NAMALWA (cell line): ENCODE data around the gene FBXL16.

ENCODE experiments used
- DNase-seq: peaks from one replicate; pipeline ENCODE4 v3.0.0-alpha.2; 2015; ENCODE audit warnings: low spot score

The FBXL16 gene

GRCh38 chr16:676913-677312 is 28.7 kb downstream of the FBXL16 start:
- no peak for DNase-seq

DNA sequence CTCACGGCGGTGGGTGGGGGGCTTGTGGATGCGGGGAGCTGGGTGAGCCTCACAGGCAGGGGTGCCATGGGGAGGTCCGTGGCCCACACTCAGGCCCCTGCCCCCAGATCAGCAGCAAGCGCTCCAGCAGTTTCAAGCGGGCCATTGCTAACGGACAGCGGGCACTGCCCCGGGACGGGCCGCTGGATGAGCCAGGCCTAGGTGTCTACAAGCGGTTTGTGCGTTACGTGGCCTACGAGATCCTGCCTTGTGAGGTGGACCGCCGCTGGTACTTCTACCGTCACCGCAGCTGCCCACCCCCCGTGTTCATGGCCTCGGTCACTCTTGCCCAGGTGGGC is 29.1 kb downstream of the FBXL16 start:
- DNase-seq = no peak

DNA sequence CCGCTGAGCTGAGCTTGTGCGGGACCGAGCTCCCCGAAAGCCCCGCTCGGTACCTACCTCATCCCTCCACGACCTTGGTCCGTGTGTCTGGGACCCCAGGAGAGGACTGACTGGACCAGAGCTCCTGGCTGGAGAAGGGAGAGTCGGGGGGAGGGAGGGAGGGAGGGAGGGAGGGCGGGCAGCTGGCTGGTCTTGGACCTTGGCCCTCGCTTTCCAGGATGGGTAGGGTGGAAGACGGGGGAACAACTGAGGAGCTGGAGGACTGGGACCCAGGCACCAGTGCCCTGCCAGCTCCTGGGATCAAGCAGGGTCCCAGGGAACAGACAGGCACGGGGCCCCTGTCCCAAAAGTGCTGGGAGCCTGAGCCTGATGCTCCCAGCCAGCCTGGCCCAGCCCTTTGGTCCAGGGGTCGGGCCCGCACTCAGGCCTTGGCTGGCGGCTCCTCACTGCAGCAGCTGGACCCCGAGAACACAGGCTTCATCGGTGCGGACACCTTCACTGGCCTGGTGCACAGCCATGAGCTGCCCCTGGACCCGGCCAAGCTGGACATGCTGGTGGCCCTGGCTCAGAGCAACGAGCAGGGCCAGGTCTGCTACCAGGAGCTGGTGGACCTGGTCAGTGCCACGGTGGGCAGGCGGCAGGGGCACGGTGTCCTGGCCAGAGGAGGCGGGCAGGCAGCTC is 29.6 kb downstream of the FBXL16 start:
- DNase-seq = no peak

DNA sequence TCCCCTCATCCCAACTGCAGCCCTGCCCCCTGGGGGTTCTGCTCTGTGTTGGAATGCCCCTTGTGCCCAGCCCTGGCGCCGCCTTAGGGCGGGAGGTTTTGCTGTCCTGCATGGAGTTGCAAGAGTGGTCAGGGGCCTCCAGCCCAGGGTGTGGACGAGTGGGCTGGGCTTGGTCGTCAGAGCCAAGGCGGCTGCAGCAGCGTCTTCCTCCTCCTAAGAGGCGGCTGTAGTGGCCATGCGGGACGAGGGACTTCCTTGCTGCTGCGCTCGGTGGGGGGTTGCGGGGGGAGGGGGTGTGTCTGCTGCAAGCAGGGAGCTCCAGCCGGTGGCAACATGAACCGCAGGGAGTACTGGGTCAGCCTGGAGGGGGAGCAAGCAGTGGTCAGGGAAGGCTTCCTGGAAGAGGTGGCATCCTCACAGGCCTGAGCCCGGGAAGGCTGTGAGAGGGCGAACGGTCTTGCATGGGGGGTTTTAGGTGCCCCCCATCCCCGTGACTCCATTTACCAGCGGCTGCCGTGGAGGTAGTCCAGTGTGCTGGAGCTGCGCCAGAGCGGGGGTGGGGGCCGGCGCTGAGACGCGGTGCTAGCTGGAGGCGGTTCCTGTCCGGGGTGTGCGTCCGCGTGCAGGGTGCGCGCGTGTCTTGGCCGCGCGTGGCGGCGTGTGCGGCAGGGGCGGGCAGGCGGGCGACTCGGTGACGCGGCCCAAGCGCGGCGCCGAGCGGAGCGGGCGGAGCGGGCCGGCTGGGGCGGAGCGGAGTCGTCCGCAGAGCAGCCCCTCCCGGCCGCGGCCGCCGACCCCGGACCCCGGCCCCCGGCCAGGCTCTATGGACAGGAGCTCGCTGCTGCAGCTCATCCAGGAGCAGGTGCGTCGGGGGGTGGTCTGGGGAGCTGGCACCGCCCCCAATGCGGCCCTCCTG is 30.4 kb downstream of the FBXL16 start, which contains the start of gene RHBDL1:
Gene RHBDL1, plus strand, starts transcription at position 704 of the 916 bp plus-strand sequence. Its CDS starts 120 bp downstream, at position 824.
- DNase-seq = no peak

DNA sequence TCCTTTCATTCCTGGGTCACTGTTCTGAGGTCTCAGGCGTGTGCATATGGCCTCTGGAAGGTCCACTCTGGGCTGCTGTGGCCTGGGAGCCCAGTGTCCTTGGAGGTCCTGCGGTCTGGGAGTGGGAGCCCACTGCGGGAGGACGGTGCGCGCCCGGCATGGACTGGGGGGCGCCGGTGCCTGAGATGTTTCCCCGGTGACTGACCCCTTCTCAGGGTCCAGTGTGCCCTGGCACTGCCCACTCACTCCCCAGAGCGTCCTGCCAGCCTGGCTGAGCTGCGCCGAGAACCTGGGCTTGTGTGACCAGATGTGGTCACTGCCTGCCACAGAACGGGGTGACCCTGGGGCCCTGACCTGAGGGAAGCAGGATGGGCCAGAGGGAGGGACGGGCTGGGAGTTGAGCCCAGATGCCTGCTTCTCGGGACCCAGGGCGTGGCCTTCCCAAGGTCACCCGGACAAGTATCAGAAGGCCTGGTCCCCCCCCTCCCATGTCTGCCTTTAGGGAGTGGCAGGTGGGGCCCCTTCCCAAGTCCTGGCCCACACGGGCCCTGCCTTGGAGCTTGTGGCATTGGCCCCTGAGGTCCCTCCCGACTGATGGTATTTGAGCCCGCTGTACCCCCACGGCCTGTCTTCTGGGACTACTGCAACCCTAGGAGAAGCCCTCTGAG is 31.3 kb downstream of the FBXL16 start:
- DNase-seq = no peak

DNA sequence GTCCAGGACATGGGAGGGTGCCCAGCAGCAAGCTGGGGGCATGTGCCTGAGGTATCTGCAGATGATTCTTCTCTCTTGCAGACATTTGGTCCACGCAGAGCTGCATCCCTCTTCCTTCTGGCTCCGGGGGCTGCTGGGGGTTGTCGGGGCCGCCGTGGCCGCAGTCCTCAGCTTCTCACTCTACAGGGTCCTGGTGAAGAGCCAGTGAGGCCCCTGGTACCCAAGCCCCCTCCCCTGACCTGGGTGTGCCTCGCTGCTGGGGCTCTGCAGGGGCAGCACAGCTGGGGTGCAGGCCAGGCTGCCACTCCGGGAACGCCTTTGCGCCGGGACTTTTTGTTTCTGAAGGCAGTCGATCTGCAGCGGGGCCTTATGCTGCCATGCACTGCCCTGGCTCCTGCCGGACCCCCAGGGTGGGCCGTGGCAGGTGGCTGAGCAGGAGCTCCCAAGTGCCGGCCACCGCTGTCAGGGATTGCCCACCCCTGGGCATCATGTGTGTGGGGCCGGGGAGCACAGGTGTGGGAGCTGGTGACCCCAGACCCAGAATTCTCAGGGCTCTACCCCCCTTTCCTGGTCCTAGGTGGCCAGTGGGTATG is 32.1 kb downstream of the FBXL16 start:
- no peak for DNase-seq

DNA sequence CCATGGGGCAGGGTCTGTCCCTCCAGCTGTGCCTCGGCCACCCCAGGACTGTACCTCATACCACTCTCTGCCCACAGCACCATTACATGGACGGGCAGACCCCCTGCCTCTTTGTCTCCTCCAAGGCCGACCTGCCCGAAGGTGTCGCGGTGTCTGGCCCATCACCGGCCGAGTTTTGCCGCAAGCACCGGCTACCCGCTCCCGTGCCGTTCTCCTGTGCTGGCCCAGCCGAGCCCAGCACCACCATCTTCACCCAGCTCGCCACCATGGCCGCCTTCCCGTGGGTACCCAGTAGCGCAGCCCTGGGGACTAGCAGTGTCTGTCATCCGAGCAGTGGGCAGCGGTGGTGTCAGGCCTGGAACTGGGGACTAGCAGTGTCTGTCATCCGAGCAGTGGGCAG is 32.8 kb downstream of the FBXL16 start:
- DNase-seq = no peak

DNA sequence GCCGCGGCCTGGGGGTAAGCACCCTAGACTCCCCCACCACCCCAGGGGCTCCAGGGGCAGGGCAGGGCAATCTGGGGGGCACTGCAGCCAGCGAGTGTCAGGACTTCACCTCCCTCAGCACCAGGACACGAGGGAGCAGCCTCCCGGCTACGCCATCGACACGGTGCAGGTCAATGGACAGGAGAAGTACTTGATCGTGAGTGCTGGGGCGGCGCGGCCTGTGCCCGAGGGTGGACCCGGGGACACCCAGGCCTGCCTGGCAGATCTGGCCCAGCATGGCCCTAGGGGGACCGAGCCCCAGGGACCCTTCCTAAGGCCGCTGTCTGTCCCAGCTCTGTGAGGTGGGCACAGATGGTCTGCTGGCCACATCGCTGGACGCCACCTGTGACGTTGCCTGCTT is 33.2 kb downstream of the FBXL16 start:
- DNase-seq = no peak

DNA sequence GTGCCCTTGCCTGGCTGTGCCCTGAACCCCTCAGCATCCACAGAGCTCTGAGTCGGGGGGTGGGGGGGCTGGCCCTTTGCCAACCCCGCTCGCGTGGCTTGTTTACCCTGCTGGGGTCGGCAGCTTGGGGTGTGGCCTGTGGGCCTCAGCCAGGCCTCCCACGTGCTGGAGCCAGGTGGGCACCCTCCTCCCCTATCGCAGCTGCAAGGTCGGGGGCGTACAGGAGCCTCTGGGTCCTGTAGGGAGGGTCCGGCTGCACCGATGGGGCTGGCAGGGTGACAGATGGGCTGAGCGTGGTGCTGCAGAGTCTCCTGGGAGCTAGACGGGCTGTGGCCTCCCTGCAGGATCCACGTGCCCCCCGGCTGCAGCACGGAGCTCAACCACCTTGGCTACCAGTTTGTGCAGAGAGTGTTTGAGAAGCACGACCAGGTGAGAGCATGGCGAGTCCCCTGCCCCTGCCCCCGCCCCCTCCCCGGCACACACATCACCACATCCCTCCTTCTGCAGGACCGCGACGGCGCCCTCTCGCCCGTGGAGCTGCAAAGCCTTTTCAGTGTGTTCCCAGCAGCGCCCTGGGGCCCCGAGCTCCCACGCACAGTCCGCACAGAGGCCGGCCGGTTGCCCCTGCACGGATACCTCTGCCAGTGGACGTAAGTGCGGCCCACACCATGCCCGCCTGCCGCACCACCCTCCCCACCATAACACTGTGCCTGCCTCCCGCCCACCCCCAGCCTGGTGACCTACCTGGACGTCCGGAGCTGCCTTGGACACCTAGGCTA is 34.1 kb downstream of the FBXL16 start:
- DNase-seq = no peak

DNA sequence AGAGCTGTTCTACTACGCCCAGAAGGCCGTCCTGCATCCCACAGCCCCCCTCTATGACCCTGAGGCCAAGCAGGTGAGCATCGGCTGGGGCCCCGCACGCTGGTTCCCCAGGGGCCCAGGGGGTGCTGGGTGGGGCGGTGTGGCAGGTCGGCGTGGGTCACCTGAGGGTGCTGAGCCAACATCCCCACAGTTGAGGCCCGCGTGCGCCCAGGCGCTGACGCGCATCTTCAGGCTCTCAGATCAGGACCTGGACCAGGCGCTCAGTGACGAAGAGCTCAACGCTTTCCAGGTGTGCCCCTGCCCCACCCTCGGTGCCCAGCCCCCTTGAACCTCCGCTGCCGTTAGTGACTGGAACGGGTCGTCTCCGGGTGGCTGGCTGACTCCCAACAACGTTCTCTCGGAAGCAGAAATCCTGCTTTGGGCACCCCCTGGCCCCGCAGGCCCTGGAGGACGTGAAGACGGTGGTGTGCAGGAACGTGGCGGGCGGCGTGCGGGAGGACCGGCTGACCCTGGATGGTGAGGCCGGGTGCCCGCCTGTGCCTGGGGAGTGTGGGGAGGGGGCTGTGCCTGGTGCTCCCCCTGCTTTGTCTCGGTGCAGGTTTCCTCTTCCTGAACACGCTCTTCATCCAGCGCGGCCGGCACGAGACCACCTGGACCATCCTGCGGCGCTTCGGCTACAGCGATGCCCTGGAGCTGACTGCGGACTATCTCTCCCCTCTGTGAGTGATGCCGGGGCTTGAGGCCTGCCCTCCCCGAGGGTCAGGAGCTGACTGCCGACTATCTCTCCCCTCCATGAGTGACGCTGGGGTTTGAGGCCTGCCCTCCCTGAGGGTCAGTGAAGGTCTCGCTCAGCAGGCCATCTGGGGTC is 34.9 kb downstream of the FBXL16 start:
- no peak for DNase-seq

- no peak for DNase-seq
These were observed 35.9 kb downstream of the FBXL16 start for GRCh38 chr16:669666-670065.

DNA sequence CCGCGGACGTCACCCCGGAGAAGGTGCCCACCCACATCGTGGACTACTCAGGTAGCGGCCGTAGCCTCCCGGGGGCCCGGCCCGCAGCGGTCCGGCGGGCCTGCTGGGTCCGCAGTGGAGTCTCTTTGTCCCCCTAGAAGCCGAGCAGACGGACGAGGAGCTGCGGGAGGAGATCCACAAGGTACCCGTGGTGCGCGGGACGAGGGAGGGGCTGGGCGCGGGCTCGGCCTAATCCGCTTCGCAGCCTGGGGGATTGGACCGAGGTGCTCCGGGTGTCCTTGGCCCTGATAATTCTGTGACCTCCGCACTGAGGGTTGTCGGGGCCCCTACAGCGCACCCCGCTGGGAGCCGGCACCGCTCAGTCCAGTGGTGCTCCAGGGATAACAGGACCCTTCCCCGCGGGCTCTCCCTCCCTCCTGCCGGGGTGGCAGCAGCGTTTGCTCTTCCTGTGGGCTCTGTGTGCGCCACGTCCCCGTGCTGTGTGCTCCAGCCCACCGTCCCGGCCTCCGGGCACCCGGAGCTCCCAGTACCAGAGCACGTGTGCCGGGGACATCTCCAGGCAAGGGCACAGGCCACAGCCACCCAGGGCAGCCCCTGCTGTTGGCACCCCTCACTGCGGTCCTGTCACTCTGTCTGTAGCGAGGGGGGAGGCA is 37.0 kb downstream of the FBXL16 start:
- no peak for DNase-seq

DNA sequence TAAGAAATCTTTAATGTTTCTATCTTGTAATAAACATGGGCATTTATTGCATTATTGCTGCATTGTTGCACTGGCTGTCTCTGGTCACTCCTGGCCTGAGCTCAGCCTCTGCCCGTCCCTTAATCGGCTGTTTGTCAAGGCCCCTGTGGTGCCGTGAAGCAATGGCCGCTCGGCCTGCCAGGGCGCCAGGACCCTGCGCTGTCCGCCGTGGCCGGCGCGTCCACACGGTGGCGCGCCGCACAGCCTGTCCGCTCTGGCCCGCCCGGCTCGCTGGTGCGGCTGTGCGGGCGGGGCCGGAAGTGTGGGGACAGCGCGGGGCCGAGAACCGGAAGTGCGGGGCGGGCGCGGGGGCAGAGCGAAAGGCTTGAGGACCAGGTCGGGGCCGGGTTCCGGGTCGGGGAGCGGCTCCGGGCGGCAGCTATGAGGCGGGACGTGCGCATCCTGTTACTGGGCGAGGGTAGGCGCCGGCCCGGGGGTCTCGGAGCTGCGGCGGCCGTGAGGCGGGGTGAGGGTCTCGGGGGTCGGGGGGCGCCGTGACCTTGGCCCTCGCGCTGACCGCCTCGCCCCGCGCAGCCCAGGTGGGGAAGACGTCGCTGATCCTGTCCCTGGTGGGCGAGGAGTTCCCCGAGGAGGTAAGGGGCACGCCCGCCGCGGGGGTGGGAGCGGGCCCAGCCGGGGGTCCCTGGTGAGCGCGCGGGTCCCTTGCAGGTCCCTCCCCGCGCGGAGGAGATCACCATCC is 37.7 kb downstream of the FBXL16 start, which contains the start of gene RHOT2:
Gene RHOT2, plus strand, starts transcription at position 353 of the 739 bp plus-strand sequence. Its CDS starts 68 bp downstream, at position 421.
- DNase-seq = peak; percentile 93

- DNase-seq = no peak
These were observed 38.4 kb downstream of the FBXL16 start for GRCh38 chr16:667113-667779.

DNA sequence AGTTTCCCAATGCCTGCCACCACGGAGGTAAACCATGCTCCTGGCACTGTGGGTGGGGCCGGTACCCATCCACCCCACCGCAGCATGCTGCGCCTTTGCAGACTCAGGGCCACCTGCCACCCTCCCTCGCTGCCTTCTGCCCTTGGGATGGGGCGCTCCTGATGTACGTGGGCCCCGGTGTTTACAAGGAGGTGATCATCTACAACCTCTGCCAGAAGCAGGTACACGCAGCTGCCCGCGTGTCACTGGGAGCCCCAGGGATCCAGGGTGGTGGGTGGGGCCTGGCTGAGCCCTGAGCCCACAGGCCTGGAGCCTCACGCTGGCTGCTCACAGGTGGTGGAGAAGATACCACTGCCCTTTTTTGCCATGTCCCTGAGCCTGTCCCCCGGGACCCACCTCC is 39.0 kb downstream of the FBXL16 start:
- DNase-seq = no peak

- DNase-seq = no peak
These were observed 43.0 kb downstream of the FBXL16 start for GRCh38 chr16:662597-662996.

DNA sequence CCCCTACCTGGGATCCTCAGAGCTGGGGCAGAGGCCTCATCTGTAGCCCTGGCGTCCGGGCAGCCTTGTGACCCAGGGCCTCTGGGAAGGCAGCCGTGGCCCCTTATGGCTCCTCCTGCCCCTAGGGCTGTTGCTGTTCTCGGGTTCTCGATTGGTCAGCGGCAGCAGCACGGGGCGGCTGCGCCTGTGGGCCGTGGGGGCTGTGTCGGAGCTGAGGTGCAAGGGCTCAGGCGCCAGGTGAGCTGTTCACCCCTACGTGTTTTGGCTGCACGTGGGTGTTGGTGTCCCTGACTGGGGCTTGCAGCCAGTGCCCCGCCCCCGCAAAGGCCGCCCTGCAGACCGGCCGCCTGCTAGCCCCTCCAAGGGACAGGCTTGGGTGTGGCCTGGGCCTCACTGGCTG is 43.5 kb downstream of the FBXL16 start:
- DNase-seq = no peak

- DNase-seq = no peak
These were observed 44.3 kb downstream of the FBXL16 start for GRCh38 chr16:661184-661821.
